ENCODE results near the gene NPTXR. TPM values are rescaled to one million over a fixed set of nuclear protein-coding genes. Genes with fewer than 3 reads are reported as not detected.
A peak's percentile ranks its signal among the peaks of the same experiment; 100 is the strongest.

NPTXR gene
- total and polyA plus RNA-seq, 4 donors, result 0.05 to 0.45 (median 0.16) TPM

DNA sequence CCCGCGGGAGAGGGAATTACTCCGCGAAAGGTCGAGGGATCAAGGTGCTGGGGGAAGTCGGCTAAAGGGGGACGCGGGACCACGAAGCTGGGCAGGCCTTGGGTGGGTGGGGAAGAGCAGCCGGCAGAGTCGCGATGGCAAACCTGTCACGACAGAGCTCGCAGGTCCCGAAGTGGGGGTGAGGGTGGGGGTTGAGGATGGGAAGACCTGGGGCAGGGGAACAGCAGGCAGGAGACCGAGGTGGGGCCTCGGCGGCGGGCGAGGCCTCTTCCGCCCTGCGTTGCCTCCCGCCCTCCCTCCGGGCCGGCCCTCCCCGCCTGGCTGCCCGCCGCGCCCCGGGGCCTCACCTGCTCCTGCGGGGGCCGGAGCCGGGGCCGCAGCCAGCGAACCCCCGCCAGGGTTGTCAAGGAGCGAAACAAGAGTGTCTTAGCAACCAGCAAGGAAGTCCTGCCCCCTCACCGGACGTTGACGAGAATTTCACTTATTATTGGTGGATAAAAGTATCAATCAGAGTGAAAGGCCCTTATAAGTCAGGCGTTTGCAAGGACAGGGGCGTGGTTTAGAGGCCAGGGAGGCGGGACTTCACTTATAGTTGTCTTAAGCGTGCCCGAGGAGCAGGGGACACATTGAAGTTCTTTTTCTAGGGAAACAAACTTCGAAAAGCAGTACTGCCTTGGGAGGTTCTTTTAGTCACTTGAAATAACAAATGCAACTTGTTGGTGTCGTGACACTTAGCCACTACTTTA lies 49.9 kb downstream of the NPTXR start, which contains the start of gene DNAL4:
Gene DNAL4, minus strand, starts transcription at position 423 of the 746 bp plus-strand sequence. CDS start 11,412 bp downstream, outside the sequence.
- TF ChIP-seq YY1 (IDR thresholded peaks at IDR 0.05) (no peak), RAD21 (IDR thresholded peaks at IDR 0.05) (peak in 1 of 2 donors; percentile 22), HNF4A (conservative IDR thresholded peaks at IDR 0.05) (peak in 1 of 2 donors; percentile 14), GABPA (IDR thresholded peaks at IDR 0.05 in 1 of 2, conservative IDR thresholded peaks at IDR 0.05 in 1 of 2) (peak; percentile 82 to 92), SP1 (IDR thresholded peaks at IDR 0.05) (peak; percentile 60)
- TF ChIP-seq, protein P1, sequence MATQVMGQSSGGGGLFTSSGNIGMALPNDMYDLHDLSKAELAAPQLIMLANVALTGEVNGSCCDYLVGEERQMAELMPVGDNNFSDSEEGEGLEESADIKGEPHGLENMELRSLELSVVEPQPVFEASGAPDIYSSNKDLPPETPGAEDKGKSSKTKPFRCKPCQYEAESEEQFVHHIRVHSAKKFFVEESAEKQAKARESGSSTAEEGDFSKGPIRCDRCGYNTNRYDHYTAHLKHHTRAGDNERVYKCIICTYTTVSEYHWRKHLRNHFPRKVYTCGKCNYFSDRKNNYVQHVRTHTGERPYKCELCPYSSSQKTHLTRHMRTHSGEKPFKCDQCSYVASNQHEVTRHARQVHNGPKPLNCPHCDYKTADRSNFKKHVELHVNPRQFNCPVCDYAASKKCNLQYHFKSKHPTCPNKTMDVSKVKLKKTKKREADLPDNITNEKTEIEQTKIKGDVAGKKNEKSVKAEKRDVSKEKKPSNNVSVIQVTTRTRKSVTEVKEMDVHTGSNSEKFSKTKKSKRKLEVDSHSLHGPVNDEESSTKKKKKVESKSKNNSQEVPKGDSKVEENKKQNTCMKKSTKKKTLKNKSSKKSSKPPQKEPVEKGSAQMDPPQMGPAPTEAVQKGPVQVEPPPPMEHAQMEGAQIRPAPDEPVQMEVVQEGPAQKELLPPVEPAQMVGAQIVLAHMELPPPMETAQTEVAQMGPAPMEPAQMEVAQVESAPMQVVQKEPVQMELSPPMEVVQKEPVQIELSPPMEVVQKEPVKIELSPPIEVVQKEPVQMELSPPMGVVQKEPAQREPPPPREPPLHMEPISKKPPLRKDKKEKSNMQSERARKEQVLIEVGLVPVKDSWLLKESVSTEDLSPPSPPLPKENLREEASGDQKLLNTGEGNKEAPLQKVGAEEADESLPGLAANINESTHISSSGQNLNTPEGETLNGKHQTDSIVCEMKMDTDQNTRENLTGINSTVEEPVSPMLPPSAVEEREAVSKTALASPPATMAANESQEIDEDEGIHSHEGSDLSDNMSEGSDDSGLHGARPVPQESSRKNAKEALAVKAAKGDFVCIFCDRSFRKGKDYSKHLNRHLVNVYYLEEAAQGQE (IDR thresholded peaks at IDR 0.05), result peak; percentile 36
- Histone ChIP-seq H3K27ac (ENCODE audit: low read depth in 1 of 2, low read length in 2 of 2) (peak within 1 kb of the TSS; percentile 8 to 32), H3K4me1 (ENCODE audit: control insufficient read depth in 4 of 4, insufficient read depth in 4 of 4, low read length in 3 of 4) (peaks cover 2 to 11% (median 7%) of the 10 kb centered on the region in 4 donors), H3K9me3 (ENCODE audit: control insufficient read depth in 4 of 4, low read length in 3 of 4) (no peaks in the 10 kb centered on the region), H3K4me3 (ENCODE audit: low read depth in 1 of 3, low read length in 3 of 3) (peak within 1 kb of the TSS; percentile 16 to 74 (median 65)), H3K36me3 (ENCODE audit: control insufficient read depth in 4 of 4, insufficient read depth in 3 of 4, low read depth in 1 of 4, low read length in 3 of 4) (peaks cover 0 to 6% (median 3%) of the 10 kb centered on the region in 4 donors), H3K9ac (ENCODE audit: low read depth in 1 of 2, low read length in 2 of 2) (peak within 1 kb of the TSS in 1 of 2 donors; percentile 61), H3K27me3 (ENCODE audit: control insufficient read depth in 4 of 4, insufficient read depth in 4 of 4, low read length in 3 of 4) (no peaks in the 10 kb centered on the region)
- DNase-seq (ENCODE audit: low spot score), result peak; percentile 89
- WGBS, result under 1% methylated on average over 47 of the region's 47 CpGs

DNA sequence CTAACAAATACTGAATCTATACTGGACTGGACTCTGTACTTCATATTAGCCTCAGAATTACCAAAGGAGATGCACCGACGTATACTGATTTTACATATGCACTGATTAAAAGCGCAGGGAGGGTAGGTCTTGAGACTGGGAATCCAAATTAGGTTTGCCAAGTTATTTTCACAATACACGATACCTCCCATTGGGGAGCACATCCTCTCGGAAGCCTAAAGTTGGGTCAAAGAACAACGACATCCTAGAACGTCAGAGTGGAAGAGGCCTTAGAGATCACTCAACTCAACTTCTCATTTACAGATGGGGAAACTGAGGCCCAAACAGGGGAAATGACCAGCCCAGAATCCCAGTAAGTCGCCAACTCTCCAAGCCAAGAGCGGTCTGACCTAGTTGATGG lies 50.5 kb downstream of the NPTXR start:
- Histone ChIP-seq H3K27ac (ENCODE audit: low read depth in 1 of 2, low read length in 2 of 2) (no peak overlapping the region), H3K36me3 (ENCODE audit: control insufficient read depth in 4 of 4, insufficient read depth in 3 of 4, low read depth in 1 of 4, low read length in 3 of 4) (peaks cover 0 to 6% (median 3%) of the 10 kb centered on the region in 4 donors), H3K27me3 (ENCODE audit: control insufficient read depth in 4 of 4, insufficient read depth in 4 of 4, low read length in 3 of 4) (no peaks in the 10 kb centered on the region), H3K4me1 (ENCODE audit: control insufficient read depth in 4 of 4, insufficient read depth in 4 of 4, low read length in 3 of 4) (peaks cover 2 to 11% (median 7%) of the 10 kb centered on the region in 4 donors), H3K4me3 (ENCODE audit: low read depth in 1 of 3, low read length in 3 of 3) (peak overlapping the region; percentile 16 to 74 (median 65)), H3K9me3 (ENCODE audit: control insufficient read depth in 4 of 4, low read length in 3 of 4) (no peaks in the 10 kb centered on the region), H3K9ac (ENCODE audit: low read depth in 1 of 2, low read length in 2 of 2) (peak overlapping the region in 1 of 2 donors; percentile 61)
- 27% methylated on average over 9 of the region's 9 CpGs for WGBS
- DNase-seq (ENCODE audit: low spot score), result no peak
- no peak for TF ChIP-seq JUND (IDR thresholded peaks at IDR 0.05)
- TF ChIP-seq FOXA2 (IDR thresholded peaks at IDR 0.05), result no peak
- TF ChIP-seq HNF4A (conservative IDR thresholded peaks at IDR 0.05), result no peak
- no peak for TF ChIP-seq TAF1 (conservative IDR thresholded peaks at IDR 0.05)
- TF ChIP-seq, protein P1 (IDR thresholded peaks at IDR 0.05), result no peak
- TF ChIP-seq FOXA1 (IDR thresholded peaks at IDR 0.05), result no peak
- TF ChIP-seq RAD21 (IDR thresholded peaks at IDR 0.05), result no peak
- TF ChIP-seq NR2F2 (IDR thresholded peaks at IDR 0.05), result no peak

All from liver (tissue), 9 donors.